Effector CD8-positive, alpha-beta T cell (primary cell): ENCODE data around the gene NFYC.

Source experiments
- DNase-seq: peaks from one replicate; lab custom pipeline; 2025; lab: John Stamatoyannopoulos, UW

Gene NFYC

GRCh38 chr1:40798366-40799281, 107.1 kb downstream of the NFYC start:
- no peak for DNase-seq

- no peak for DNase-seq
Measured at GRCh38 chr1:40799351-40799867, 107.9 kb downstream of the NFYC start.

- no peak for DNase-seq
Measured at GRCh38 chr1:40801742-40802077, 110.2 kb downstream of the NFYC start.

- DNase-seq = peak; percentile 86
Measured at GRCh38 chr1:40802078-40802741, 110.7 kb downstream of the NFYC start.

- DNase-seq = no peak
Measured at GRCh38 chr1:40802742-40803113, 111.2 kb downstream of the NFYC start.

- DNase-seq = no peak
Measured at GRCh38 chr1:40803447-40803846, 111.9 kb downstream of the NFYC start.

GRCh38 chr1:40803902-40804301, 112.4 kb downstream of the NFYC start:
- no peak for DNase-seq

- DNase-seq = no peak
Measured at GRCh38 chr1:40806240-40806639, 114.7 kb downstream of the NFYC start.

- DNase-seq = no peak
Measured at GRCh38 chr1:40806731-40807695, 115.5 kb downstream of the NFYC start.

GRCh38 chr1:40808002-40808401, 116.5 kb downstream of the NFYC start:
- DNase-seq = no peak

- no peak for DNase-seq
Measured at GRCh38 chr1:40808444-40808843, 116.9 kb downstream of the NFYC start.

- no peak for DNase-seq
Measured at GRCh38 chr1:40808909-40809308, 117.4 kb downstream of the NFYC start.

- DNase-seq = no peak
Measured at GRCh38 chr1:40810927-40811326, 119.4 kb downstream of the NFYC start.

GRCh38 chr1:40815420-40815819, 123.9 kb downstream of the NFYC start:
- no peak for DNase-seq

- DNase-seq = no peak
Measured at GRCh38 chr1:40817791-40818263, 126.3 kb downstream of the NFYC start.

GRCh38 chr1:40818264-40818961, 126.9 kb downstream of the NFYC start:
- DNase-seq = peak; percentile 80

GRCh38 chr1:40819101-40819500, 127.6 kb downstream of the NFYC start:
- DNase-seq = no peak

- DNase-seq = no peak
Measured at GRCh38 chr1:40820251-40820797, 128.8 kb downstream of the NFYC start.
